ENCODE data around the gene ELAVL2.
"Not testable (repeated sequence)": the region's sequence is repeated elsewhere in the genome, so short reads cannot be mapped to it uniquely, and the experiment has no call there.

Gene ELAVL2

DNA sequence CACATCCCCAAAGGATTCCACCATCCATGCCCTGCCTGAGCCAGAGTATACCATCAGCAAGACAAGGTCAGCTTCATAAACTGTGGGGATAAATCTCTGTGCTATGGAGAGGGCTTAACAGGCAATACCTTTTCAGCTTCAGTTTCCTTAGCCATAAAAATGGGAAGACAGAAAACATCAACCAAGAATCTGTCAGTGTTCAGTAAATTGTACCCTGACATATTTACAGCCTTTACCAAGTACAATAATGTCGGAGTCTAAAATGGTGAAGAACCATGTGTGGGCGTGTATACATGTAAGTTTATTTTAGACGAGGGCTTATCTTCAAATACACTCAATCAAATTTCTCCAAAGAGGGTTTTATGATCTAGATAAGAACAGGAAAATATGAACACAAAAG, 94.7 kb downstream of the ELAVL2 start:
- no peak for DNase-seq (ENCODE audit: insufficient read length)
- no peak for TF ChIP-seq POLR2A (IDR thresholded peaks at IDR 0.05; ENCODE audit: low read depth, low read length)
- TF ChIP-seq TAF1 (IDR thresholded peaks at IDR 0.05; ENCODE audit: borderline replicate concordance, low read depth, low read length), result no peak
- no peak for FAIRE-seq

- DNase-seq (ENCODE audit: insufficient read length), result no peak
- TF ChIP-seq POLR2A (IDR thresholded peaks at IDR 0.05; ENCODE audit: low read depth, low read length), result no peak
- TF ChIP-seq POLR2AphosphoS5 (IDR thresholded peaks at IDR 0.05; ENCODE audit: low read depth, low read length), result no peak
- TF ChIP-seq TAF1 (IDR thresholded peaks at IDR 0.05; ENCODE audit: borderline replicate concordance, low read depth, low read length), result no peak
- FAIRE-seq, result no peak
Observed at GRCh38 chr9:23730364-23730763, 95.7 kb downstream of the ELAVL2 start.

DNA sequence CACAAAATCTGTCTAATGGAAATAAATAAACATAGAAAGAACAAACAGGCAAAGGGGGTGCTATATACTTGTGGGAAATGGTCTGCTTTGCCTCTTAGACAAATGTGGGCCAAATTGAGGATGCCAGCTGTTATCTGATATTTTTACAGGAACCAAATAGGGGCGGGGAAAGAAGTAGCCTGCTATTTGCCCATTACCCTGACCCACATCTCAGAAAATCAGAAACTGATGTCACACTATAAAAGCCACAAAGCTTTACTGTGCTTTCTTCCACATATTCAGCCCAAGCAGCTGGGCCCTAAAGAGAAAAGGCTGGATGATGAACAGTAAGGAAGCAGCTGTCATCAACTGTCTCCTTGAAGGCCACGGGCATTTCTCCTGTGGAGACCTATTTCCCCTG, 97.3 kb downstream of the ELAVL2 start:
- DNase-seq (ENCODE audit: insufficient read length) (no peak), FAIRE-seq (no peak)
- TF ChIP-seq POLR2AphosphoS5 (IDR thresholded peaks at IDR 0.05; ENCODE audit: low read depth, low read length) (no peak), POLR2A (IDR thresholded peaks at IDR 0.05; ENCODE audit: low read depth, low read length) (no peak), TAF1 (IDR thresholded peaks at IDR 0.05; ENCODE audit: borderline replicate concordance, low read depth, low read length) (no peak)

DNA sequence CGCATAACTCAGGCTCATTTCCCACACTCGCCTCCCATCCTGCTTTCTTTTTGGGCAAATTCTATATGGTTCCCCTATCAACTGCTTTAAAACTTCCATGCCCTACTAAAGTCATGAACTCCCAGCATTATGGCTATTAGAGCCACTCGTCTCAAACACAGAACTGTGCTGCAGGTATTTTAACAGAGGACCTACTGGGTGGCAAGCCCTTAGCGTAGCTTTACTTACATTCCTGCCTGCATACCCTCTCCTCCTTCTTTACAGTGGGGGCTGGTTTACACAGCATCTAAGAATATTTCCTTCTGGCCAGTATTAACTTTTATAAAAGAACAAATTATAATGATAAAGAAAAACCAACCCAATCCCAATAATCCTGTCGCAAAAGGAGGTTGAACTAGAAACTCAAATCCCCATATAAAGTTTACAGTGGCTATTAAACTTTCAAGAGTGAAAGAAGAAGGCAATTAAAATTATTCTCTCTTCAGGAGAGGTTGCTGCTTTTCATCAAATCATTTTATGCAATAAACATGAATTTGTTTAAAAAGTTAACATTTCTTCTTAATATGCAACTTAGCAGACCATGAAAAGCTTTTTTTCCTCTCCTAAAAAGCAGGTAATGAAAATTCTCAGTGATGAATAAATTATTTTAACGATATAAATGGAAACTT, 100.6 kb downstream of the ELAVL2 start:
- DNase-seq (ENCODE audit: insufficient read length) (no peak), FAIRE-seq (no peak)
- TF ChIP-seq TAF1 (IDR thresholded peaks at IDR 0.05; ENCODE audit: borderline replicate concordance, low read depth, low read length) (no peak), POLR2AphosphoS5 (IDR thresholded peaks at IDR 0.05; ENCODE audit: low read depth, low read length) (no peak), POLR2A (IDR thresholded peaks at IDR 0.05; ENCODE audit: low read depth, low read length) (no peak)

DNA sequence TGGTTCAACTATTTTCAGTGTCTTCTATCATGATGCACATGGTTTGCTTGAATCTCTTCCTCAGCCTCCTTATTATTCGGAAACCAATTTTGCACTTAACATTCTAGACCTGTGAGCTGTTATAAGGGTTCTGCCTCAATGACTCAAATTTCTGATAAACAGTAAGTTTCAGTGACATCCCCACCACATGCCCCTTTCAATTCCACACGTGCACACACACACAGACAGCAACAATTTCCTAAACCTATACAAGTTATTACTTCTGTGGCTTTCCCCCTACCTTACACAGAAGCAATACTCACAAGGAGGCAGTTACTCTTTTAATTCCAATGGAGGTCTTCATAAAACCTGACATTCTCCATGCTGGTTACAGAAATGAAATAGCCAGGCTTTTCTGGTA, 102.4 kb downstream of the ELAVL2 start:
- FAIRE-seq, result no peak
- DNase-seq (ENCODE audit: insufficient read length), result no peak
- TF ChIP-seq TAF1 (IDR thresholded peaks at IDR 0.05; ENCODE audit: borderline replicate concordance, low read depth, low read length), result no peak
- TF ChIP-seq POLR2AphosphoS5 (IDR thresholded peaks at IDR 0.05; ENCODE audit: low read depth, low read length), result no peak
- no peak for TF ChIP-seq POLR2A (IDR thresholded peaks at IDR 0.05; ENCODE audit: low read depth, low read length)

DNA sequence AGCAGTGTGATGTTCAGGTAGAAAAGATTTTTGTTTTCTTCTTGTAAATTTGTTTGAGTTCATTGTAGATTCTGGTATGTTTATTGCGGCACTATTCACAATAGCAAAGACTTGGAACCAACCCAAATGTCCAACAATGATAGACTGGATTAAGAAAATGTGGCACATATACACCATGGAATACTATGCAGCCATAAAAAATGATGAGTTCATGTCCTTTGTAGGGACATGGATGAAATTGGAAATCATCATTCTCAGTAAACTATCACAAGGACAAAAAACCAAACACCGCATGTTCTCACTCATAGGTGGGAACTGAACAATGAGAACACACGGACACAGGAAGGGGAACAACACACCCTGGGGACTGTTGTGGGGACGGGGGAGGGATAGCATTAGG, 103.0 kb downstream of the ELAVL2 start:
- FAIRE-seq; DNase-seq (ENCODE audit: insufficient read length): not testable (repeated sequence)

GRCh38 chr9:23721466-23721865, 104.6 kb downstream of the ELAVL2 start:
- TF ChIP-seq TAF1 (IDR thresholded peaks at IDR 0.05; ENCODE audit: borderline replicate concordance, low read depth, low read length), result no peak
- TF ChIP-seq POLR2A (IDR thresholded peaks at IDR 0.05; ENCODE audit: low read depth, low read length), result no peak
- TF ChIP-seq POLR2AphosphoS5 (IDR thresholded peaks at IDR 0.05; ENCODE audit: low read depth, low read length), result no peak
- DNase-seq (ENCODE audit: insufficient read length) (no peak), FAIRE-seq (no peak)

GRCh38 chr9:23717505-23717904, 108.5 kb downstream of the ELAVL2 start:
- DNase-seq (ENCODE audit: insufficient read length), result no peak
- TF ChIP-seq POLR2AphosphoS5 (IDR thresholded peaks at IDR 0.05; ENCODE audit: low read depth, low read length) (no peak), TAF1 (IDR thresholded peaks at IDR 0.05; ENCODE audit: borderline replicate concordance, low read depth, low read length) (no peak), POLR2A (IDR thresholded peaks at IDR 0.05; ENCODE audit: low read depth, low read length) (no peak)
- FAIRE-seq, result no peak

DNA sequence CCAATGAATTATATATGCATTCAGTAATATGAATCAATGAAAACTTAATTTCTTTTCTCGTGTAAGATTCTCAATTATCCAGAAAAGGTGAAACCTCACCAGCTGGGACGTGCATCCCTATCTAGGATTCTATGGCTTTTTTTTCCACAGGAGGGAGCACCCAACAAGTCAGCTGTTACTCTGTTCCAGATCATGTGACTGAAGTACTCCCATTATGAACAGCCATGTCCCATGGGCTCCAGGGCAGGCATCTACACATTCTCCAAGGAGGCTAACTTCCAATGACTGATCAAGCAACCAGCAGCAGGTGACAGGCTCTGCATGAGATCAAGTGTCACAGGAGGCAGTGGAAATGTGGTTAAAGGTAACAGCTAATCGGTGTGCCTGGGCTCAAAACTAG, 118.8 kb downstream of the ELAVL2 start:
- TF ChIP-seq TAF1 (IDR thresholded peaks at IDR 0.05; ENCODE audit: borderline replicate concordance, low read depth, low read length) (no peak), POLR2AphosphoS5 (IDR thresholded peaks at IDR 0.05; ENCODE audit: low read depth, low read length) (no peak), POLR2A (IDR thresholded peaks at IDR 0.05; ENCODE audit: low read depth, low read length) (no peak)
- no peak for FAIRE-seq
- DNase-seq (ENCODE audit: insufficient read length), result no peak

- no peak for TF ChIP-seq POLR2AphosphoS5 (IDR thresholded peaks at IDR 0.05; ENCODE audit: low read depth, low read length)
- no peak for TF ChIP-seq TAF1 (IDR thresholded peaks at IDR 0.05; ENCODE audit: borderline replicate concordance, low read depth, low read length)
- TF ChIP-seq POLR2A (IDR thresholded peaks at IDR 0.05; ENCODE audit: low read depth, low read length), result no peak
- FAIRE-seq (no peak), DNase-seq (ENCODE audit: insufficient read length) (no peak)
Observed at GRCh38 chr9:23702311-23702922, 123.6 kb downstream of the ELAVL2 start.

GRCh38 chr9:23701291-23701690, 124.7 kb downstream of the ELAVL2 start:
- DNase-seq (ENCODE audit: insufficient read length), result no peak
- no peak for FAIRE-seq
- no peak for TF ChIP-seq POLR2AphosphoS5 (IDR thresholded peaks at IDR 0.05; ENCODE audit: low read depth, low read length)
- TF ChIP-seq POLR2A (IDR thresholded peaks at IDR 0.05; ENCODE audit: low read depth, low read length), result no peak
- no peak for TF ChIP-seq TAF1 (IDR thresholded peaks at IDR 0.05; ENCODE audit: borderline replicate concordance, low read depth, low read length)

- DNase-seq (ENCODE audit: insufficient read length), result no peak
Observed at GRCh38 chr9:23700359-23700758, 125.7 kb downstream of the ELAVL2 start.

More at GRCh38 chr9:23700359-23700758, 125.7 kb downstream of the ELAVL2 start:
- FAIRE-seq, result no peak
- TF ChIP-seq POLR2AphosphoS5 (IDR thresholded peaks at IDR 0.05; ENCODE audit: low read depth, low read length), result no peak
- TF ChIP-seq TAF1 (IDR thresholded peaks at IDR 0.05; ENCODE audit: borderline replicate concordance, low read depth, low read length), result no peak
- TF ChIP-seq POLR2A (IDR thresholded peaks at IDR 0.05; ENCODE audit: low read depth, low read length), result no peak
